ENCODE results near the gene PRDM8.
"Not testable (repeated sequence)": the region's sequence is repeated elsewhere in the genome, so short reads cannot be mapped to it uniquely, and the experiment has no call there.

PRDM8 gene

DNA sequence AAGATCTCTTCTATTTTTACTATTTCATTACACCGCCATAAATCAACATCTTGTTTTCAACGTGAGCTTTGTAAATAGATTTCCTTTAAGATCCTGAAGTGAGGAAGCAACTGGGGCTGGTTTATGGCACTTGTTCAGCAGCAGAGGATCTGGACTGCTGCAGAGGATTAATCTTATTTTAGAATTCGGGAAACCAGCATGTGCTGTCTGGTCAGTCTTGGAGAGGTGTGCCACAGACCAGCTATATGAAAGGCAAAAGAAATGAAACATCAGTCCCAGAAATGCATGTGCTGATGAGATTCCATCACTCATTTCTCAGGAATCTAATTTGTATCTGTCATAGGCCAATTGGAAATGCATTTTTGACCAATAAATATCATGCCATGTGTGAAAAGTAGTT, 23.4 kb downstream of the PRDM8 start:
- in situ Hi-C loops (cut with HindIII; ENCODE audit: low sequenced_read_pairs), result loop anchor here (25.0 kb wide), 1 partner anchor 1258 kb away; no protein-coding TSS in a partner anchor

DNA sequence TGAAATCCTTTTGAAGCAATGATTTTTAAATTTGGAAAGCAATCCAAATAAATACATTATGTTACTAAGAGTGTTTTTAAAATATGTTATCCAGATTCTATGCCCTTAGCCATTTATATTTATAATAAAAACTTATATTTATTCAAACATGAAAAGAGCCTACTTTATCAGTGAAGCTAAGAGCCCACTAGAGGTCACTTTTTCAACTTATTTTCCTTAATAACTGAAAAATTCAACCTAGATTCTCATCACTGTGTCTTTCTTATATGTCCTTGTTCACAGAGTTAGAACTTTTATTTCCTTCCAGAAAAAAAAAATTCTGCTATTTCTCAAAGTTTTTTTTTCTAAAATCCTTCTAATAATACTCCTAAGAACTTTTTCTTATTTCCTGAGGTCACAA, 23.9 kb downstream of the PRDM8 start:
- in situ Hi-C loops (cut with HindIII; ENCODE audit: low sequenced_read_pairs), result loop anchor here (25.0 kb wide), 1 partner anchor 1259 kb away; no protein-coding TSS in a partner anchor

DNA sequence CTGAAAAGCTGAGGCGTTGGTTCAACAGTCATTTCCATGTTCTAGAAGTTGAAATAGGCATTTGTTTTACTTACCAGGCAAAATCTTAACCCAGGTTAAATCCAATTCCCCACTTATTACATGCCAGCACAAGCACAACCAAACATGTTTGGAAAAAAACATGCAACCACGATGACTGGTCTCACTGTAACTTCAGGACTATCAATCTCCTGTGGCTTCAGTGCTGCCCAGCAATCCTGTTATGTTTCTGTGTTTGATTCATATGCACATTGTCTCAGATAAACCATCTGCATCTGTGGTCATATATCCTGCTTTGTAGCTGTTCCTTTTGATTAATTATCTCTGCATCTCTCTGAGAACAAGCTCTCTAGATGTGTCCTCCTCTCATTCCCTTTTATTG, 28.3 kb downstream of the PRDM8 start:
- in situ Hi-C loops (cut with HindIII; ENCODE audit: low sequenced_read_pairs), result no loop called here

DNA sequence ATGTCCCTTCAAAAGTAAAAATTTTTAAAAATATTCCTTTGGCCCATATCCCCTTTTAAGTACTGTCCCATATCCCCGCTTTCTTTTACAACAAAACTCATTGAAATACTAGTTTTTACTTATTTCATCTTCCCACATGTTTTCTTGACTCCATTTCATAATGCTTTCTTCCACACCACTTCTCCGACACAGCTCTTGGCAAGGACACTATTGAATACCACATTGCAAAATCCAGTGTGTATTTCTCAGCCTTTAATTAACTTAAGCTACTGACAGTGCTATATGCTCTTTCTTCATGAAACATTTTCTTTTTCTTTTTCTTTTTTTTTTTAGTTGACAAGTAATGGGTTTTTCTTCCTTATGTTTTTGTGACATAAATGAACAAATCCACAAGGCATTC, 28.8 kb downstream of the PRDM8 start:
- in situ Hi-C loops (cut with HindIII; ENCODE audit: low sequenced_read_pairs), result no loop called here

DNA sequence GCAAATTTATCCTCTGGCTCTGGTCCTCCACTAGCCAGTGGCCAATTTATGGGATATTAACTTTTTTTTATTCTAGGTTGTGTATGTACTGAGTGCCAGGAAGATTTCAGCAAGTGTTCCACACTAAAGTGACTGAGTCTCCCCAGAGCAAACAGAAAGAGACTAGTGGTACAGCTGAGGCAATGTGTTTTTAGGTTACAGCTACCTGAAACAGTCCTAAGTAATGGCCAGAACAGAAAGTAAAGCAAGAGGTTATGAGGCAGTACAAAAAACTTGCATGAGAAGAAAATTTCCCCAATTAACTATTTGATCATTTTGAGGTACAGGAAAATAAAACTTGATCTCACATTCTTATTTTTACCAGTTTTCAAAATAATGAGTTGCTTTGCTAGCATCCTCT, 31.2 kb downstream of the PRDM8 start:
- in situ Hi-C loops (cut with HindIII; ENCODE audit: low sequenced_read_pairs), result no loop called here

DNA sequence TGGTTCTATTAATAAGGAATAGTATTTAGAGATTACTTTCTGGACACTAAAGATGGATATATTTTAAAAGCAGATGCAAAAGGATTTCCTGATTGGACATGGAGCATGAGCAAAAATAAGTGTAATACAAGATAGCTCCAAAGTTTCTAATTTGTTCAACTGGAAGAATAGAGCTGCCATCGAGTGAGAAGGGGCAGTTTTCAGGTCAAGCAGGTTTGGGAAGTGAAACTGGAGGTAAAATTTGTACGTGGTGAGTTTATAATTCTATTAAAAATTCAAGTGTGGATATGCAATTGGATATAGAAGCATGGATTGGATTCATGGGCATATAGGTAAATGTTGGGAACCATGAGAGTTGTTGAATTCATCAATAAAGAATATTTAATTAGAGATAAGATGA, 31.8 kb downstream of the PRDM8 start:
- in situ Hi-C loops (cut with HindIII; ENCODE audit: low sequenced_read_pairs), result no loop called here

DNA sequence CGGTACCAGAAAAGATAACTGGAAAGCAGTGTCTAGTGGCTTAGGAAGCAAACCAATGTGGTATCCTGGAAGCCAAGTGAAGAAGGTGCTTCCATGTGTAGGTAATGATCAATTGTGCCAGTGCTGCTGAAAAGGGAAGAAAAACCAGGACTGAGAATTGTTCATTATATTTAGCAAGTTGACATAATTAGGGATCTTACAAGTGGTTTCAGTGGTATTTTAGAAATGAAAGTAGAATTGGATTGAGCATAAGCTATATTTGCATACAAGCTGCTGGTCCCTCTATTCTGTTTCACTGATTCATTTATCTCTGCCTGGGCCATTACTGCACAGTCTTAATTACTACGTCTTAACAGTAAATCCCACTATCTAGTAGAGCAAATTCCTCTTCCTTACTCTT, 32.3 kb downstream of the PRDM8 start:
- in situ Hi-C loops (cut with HindIII; ENCODE audit: low sequenced_read_pairs), result no loop called here

DNA sequence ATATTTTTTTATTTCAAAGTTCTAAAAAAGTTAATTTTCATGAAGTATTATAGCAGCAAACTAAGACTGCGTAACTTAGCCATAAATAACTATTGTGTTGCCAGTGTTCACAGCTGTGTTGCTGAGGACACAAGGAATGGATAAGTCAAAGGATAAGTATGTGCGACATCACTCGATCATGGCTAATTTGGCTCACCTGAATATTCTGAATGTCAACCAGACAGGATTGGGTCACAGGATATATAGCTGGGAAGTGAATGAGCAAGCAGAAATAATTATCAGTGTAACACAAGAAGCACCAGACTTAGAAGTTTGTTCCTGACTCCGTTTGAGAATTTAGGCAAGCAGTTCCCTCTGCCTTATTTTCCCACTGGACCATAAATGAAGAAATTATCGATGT, 33.9 kb downstream of the PRDM8 start:
- in situ Hi-C loops (cut with HindIII; ENCODE audit: low sequenced_read_pairs), result loop anchor here (5.0 kb wide), 1 partner anchor 36 kb away; the partner anchor contains the start of gene FGF5

DNA sequence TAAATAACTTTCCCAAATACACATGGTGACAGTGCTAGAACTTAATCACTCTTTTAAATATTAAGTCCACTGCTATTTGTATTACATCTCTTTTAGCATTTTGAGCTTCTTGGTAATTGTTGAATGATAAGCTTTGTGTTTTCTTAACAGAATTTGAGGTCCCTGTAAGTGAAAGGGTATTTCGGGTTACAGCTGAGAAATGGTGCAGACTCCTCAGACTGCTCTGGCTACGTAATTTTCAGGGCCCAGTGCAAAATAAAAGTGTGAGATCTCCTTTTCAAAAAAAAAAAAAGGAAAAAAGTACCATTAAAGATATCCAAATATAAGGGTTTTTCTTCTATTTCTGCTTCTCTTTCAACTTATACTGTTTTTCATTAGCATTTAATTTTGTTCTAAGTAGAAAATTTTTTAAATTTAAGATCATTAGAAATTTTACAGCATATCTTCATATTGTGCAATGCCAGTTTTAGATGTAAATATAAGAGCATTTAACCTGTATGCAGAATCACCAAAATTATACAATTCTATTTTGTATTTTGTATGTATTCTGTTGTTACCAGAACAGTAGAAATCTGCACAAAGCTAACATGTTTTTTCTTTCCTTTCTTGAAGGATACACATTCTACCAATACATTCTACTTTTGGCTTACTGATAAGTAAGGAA, 35.5 kb downstream of the PRDM8 start:
- in situ Hi-C loops (cut with HindIII; ENCODE audit: low sequenced_read_pairs), result loop anchor here (5.0 kb wide), 1 partner anchor 34 kb away; the partner anchor contains the start of gene FGF5

DNA sequence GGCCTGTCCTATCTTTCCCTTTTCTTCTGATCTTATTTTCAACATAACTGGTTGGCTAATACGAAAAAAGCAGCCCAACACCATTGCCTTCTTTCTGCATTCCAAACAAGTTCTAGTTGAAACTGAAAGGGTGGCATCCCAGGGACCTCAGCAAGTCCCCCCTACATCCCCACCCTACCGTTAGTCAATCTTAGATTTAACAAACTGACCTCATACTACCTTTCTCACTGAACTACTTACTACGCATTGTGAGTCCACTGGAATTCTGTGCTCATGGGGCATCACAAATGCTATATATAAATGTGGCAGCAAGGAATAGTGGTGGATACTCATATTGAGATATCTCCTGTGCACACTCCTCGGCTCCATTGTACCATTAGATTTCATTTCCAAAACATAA, 36.1 kb downstream of the PRDM8 start:
- in situ Hi-C loops (cut with HindIII; ENCODE audit: low sequenced_read_pairs), result loop anchor here (5.0 kb wide), 1 partner anchor 34 kb away; the partner anchor contains the start of gene FGF5

DNA sequence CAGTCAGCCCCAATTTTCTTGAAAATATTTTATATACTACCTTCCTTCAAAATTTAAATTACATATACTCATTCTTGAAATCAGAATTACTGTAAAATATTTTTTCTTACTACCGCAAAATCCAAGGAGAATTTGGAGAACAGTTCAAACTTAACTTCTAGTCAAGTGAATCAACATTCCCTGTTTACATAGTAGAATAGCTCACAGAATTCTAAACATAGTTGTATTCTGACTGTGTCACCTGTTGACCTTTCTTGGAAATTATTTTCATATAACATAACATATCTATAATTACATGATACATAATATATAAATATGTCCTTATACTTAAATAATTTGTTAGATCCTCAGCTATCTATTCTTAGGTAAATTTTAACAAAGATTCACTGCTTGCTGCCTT, 38.1 kb downstream of the PRDM8 start:
- in situ Hi-C loops (cut with HindIII; ENCODE audit: low sequenced_read_pairs), result no loop called here

DNA sequence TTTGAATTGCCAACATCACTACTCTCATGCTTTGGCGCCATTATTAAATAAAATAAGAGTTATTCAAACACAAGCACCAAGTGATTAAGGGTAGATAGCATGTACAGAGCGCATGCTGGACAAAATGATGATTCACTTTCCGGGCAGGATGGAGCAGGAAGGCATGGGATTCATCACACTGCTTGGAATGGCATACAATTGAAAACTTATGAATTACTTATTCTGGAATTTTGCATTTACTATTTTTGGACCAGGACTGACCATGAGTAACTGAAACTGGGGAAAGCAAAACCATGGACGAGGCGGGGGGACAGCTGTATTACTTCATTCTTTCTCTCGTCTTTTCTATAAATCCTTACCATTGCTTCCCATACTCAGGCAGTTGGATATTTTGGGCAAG, 40.7 kb downstream of the PRDM8 start:
- in situ Hi-C loops (cut with HindIII; ENCODE audit: low sequenced_read_pairs), result no loop called here

DNA sequence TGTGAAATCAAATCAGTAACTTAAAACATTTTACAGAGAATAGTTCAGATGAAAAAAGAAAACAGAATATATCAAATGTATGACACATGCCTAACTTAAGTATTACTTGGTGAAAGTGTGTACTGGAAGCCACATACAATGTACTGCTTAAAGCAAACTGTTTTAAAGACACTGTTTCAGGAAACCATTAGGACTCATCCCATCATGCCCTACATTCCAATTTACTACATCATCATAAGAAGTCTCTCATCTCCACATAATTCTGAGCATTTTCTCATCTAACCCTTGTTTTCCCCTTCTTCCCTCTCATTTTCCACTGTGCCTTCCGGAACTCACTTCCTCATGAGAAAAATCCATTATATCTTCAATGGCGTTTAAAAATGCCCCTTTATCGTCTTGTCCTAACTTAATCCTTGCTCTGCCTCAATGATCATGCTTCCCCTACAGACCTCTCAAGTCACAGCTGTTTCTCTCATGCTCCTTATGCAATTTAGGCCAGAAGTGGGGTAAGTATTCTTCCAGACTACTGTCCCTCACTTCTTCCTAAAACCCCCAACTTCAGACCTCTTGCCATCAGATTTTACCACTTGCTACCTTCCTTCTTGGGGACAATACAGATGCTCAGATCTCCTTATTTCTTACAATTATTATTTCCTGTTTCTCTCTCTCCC, 42.3 kb downstream of the PRDM8 start:
- in situ Hi-C loops (cut with HindIII; ENCODE audit: low sequenced_read_pairs), result no loop called here

DNA sequence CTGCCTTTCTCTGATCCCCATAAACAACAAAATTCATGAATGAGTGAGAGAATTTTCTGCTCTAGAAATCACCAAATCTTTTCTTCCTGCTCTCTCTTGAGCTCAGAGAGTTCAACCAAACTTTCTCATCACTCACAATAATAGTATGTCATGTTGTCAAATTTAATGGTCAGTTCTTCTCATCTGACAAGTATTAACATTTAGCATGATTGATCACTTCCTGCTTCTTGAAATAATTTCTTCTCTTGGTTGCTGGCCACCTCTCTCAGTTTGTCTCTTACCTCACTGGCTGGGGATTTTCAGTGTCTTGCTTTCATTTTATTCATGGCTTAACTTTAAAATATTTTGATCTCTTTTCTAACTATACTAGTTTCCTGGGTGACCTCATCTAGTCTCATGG, 43.7 kb downstream of the PRDM8 start:
- in situ Hi-C loops (cut with HindIII; ENCODE audit: low sequenced_read_pairs), result no loop called here

DNA sequence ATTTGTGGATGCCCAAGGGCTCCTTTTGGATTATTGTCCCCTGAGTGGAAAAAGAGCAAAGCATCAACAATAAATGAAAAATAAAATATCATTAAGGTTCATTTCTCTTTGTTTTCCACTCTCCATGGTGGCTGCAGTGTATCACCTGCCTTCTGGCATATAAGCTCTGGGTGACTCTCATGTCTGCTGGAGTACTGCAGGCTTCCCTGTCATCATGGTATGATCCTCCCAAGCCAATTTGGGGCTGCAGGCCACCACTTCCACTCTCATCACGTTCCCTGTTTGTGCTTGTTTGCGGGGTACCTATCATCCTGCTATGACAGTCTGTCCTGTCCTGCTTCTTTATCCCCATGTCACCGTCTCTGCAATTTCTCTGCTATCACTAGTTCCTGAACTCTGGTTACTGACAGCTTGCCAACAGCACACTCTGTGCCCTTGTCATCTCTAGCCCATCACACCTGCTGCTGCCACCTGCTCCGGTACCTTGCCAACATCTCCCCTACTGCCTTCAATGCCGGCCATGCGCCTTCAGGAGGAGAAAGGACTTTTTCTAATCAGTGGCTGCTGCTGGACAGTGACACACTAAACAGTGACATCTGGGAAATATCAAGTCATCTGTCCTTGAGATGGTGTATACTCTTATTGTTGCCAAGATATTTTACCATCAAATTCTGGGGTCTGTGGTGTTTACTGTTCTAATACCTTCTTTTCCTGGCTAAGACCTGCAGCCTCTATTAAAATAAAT, 46.1 kb downstream of the PRDM8 start:
- in situ Hi-C loops (cut with HindIII; ENCODE audit: low sequenced_read_pairs), result no loop called here

DNA sequence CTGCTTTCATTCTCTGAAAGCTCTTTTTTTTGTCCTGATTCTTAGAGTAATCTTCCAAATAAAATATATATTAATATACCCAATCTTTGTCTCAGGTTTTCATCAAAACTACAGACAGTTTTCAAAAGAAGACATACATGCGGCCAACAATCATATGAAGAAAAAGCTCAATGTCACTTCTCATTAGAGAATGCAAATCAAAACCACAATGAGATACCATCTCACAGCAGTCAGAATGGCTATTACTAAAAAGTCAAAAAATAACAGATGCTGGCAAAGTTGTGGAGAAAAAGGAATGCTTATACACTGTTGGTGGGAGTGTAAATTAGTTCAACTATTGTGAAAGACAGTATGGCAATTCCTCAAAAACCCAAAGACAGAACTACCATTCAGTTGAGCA, 50.2 kb downstream of the PRDM8 start:
- in situ Hi-C loops (cut with HindIII; ENCODE audit: low sequenced_read_pairs), result not testable (repeated sequence)

DNA sequence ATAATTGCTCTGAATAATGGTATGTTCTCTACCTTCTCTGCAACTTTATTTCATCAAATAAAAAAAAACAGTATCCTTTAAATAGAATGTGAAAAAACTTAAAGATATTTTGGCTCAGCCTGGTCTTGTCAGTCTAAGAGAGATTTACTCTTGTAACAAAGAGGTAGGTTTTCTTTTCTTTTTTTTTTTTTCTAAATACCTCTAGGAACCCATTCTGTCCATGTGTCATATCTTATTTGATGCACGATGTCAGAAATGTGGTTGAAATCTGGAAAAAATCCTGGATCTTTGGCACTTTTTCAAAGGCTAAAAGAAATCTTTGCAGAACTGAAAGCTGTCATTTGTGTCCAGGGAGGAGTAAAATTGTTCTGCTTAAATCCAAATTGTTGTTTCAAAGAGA, 51.8 kb downstream of the PRDM8 start:
- in situ Hi-C loops (cut with HindIII; ENCODE audit: low sequenced_read_pairs), result no loop called here

DNA sequence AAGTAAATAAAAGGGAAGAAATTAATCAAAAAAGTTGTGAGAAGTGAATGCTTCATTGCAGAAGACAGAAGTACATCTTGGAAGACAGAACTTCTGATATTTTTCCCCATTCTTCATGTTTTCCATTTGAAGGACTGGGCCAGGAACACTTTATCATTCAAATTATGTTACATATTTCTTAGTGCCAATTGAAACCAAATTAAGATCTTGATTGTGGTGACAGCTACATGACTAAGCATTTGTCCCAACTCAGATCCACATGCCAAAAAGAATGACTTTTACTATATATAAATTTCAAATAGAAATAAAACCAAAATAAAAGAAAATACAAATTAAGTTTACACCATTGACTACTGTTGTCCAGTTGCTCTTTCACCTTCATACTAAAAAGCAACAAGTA, 55.1 kb downstream of the PRDM8 start:
- in situ Hi-C loops (cut with HindIII; ENCODE audit: low sequenced_read_pairs), result no loop called here

DNA sequence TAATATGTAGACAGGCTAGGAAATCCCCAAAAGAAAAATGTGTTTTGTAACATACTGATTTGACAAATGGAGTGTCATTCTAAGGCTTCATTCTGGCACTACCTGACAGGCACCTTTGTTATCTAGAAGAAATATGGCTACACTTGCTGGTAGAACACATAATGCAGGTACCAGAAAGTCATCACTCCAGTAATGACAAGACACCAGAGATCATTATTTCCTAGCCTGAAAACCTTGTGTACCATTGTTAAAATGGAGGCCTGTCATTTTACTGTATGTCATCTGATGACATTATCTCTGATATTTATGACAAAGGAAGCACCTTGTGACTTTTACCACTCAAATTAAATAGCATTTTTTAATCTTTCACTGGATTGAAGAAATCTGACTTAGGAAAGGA, 55.6 kb downstream of the PRDM8 start:
- in situ Hi-C loops (cut with HindIII; ENCODE audit: low sequenced_read_pairs), result no loop called here

DNA sequence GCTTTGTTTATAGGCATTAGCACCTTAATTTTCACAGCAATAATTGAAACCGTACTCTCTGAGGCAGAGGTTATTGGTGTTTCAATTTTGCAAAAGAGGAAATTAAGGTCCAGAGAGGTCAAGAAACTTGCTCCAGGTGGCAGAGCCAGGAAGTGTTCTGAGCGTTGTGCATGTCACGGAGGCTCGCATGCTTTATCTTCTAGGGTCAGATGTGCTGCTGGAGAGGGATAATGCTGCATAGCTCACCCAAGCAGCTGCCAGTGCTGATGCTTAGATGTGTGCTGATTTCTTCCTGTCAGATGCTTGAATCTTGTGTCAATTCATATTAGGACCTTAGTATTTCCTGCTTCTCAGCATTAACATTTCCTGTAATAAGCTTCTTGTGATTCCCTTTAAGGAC, 56.2 kb downstream of the PRDM8 start:
- in situ Hi-C loops (cut with HindIII; ENCODE audit: low sequenced_read_pairs), result no loop called here

Data from endothelial cell of hepatic sinusoid (primary cell).